Thyroid gland (tissue), 4 donors: ENCODE measurements around the gene CUL1. TPM values are rescaled to one million over a fixed set of nuclear protein-coding genes. Genes with fewer than 3 reads are reported as not detected.

Experiments used
- DNase-seq, 2 donors: peaks; one replicate each; pipeline ENCODE4 v3.0.0-alpha.2; 2019
- H3K27ac ChIP-seq, 3 donors: fragments of 200-600 bp; sonication (generic); 1 replicate in 2 of 3; 2 replicates in 1 of 3; pipeline ENCODE4 v1.5.1; 2016 to 2019; ENCODE audit warnings: mild to moderate bottlenecking in 1 of 3, moderate library complexity in 1 of 3
- H3K27me3 ChIP-seq: fragments of 200-600 bp; sonication (generic); one replicate; pipeline ENCODE4 v1.5.1; 2019
- H3K36me3 ChIP-seq, 2 donors: fragments of 200-600 bp; sonication (generic); one replicate each; pipeline ENCODE4 v1.5.1; 2016 to 2019
- H3K4me1 ChIP-seq, 2 donors: fragments of 200-600 bp; sonication (generic); one replicate each; pipeline ENCODE4 v1.5.1; 2017 to 2019
- H3K4me3 ChIP-seq, 3 donors: fragments of 200-600 bp; sonication (generic); replicated peaks in 1 of 3; 1 replicate in 2 of 3; 2 replicates in 1 of 3; pipeline ENCODE4 v1.5.1; 2016; ENCODE audit warnings: mild to moderate bottlenecking in 1 of 3
- H3K9me3 ChIP-seq: fragments of 200-600 bp; sonication (generic); one replicate; pipeline ENCODE4 v1.5.1; 2017
- POLR2A ChIP-seq, 2 donors: fragments of 450-650 bp; IDR thresholded peaks; one replicate each; pipeline ENCODE4 v1.6.1; 2017; ENCODE audit warnings: antibody characterized with exemption in 2 of 2, mild to moderate bottlenecking in 2 of 2, moderate library complexity in 1 of 2
- WGBS, 2 donors: methylation state at CpG; one replicate each; pipeline ENCODE4 v1.1.5; 2017; 5-methylcytosine and 5-hydroxymethylcytosine counted together
- intact Hi-C: fragments of 100-400 bp; cut with DNase I; formaldehyde crosslinking; loops from one replicate; pipeline ENCODE4 v1.15.1; 2023
- total RNA-seq, 4 donors: library from RNA; depleted of rRNA; stranded (reverse); fragments of >200 nt; gene quantifications; one replicate each; pipeline ENCODE4 v1.2.3, GENCODE V29; 2016
- TF ChIP-seq, protein P1 (sequence below), 6 experiments: fragments of 200-600 bp in 3 of 6; fragments of 450-650 bp in 3 of 6; sonication (generic) in 3 of 6; IDR thresholded peaks; one replicate each; pipeline ENCODE4 v1.5.1; 2016 to 2019; ENCODE audit warnings: antibody characterized with exemption in 6 of 6, mild to moderate bottlenecking in 2 of 6, inconsistent platforms in 1 of 6, moderate library complexity in 1 of 6

The CUL1 gene
- total RNA-seq, 4 donors from 2014 or later = 51.3 to 53.4 (median 52.9) TPM

DNA sequence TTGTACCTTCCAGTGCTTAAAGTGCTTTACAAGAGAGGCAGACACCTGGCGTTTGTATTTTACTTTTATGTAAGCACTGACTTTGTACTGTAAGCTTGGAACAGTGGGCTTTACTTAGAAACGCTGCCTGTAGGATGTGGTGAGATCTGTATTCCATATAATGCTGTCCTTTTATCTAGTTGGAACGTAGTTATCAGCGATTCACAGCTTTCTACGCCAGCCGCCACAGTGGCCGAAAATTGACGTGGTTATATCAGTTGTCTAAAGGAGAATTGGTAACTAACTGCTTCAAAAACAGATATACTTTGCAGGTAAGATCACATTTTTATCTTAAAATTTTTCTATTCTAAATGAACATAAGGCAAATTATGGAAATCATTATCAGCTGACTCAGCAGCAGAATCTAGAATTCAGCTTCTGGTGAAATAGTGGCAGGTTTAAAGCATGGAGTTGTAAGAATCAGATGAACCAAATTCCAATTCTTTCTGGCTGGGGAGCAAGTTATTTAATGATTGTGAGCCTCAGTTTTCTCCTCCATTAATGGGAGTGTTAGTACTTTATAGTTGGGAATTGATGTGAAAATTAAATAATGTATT is 91.5 kb downstream of the CUL1 start:
- Histone ChIP-seq H3K36me3 (peaks cover 74 to 78% of the 10 kb centered on the region in 2 donors), H3K4me3 (no peak overlapping the region), H3K27me3 (no peaks in the 10 kb centered on the region), H3K4me1 (no peaks in the 10 kb centered on the region), H3K27ac (no peak overlapping the region), H3K9me3 (no peaks in the 10 kb centered on the region)
- no peak for DNase-seq
- TF ChIP-seq, protein P1, sequence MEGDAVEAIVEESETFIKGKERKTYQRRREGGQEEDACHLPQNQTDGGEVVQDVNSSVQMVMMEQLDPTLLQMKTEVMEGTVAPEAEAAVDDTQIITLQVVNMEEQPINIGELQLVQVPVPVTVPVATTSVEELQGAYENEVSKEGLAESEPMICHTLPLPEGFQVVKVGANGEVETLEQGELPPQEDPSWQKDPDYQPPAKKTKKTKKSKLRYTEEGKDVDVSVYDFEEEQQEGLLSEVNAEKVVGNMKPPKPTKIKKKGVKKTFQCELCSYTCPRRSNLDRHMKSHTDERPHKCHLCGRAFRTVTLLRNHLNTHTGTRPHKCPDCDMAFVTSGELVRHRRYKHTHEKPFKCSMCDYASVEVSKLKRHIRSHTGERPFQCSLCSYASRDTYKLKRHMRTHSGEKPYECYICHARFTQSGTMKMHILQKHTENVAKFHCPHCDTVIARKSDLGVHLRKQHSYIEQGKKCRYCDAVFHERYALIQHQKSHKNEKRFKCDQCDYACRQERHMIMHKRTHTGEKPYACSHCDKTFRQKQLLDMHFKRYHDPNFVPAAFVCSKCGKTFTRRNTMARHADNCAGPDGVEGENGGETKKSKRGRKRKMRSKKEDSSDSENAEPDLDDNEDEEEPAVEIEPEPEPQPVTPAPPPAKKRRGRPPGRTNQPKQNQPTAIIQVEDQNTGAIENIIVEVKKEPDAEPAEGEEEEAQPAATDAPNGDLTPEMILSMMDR (IDR thresholded peaks at IDR 0.05) = no peak
- no peak for TF ChIP-seq POLR2A (IDR thresholded peaks at IDR 0.05)
- intact Hi-C loops = no loop called here
- whole genome bisulfite sequencing, 2 donors = 96 to 97% methylated on average over 8 of the region's 8 CpGs

DNA sequence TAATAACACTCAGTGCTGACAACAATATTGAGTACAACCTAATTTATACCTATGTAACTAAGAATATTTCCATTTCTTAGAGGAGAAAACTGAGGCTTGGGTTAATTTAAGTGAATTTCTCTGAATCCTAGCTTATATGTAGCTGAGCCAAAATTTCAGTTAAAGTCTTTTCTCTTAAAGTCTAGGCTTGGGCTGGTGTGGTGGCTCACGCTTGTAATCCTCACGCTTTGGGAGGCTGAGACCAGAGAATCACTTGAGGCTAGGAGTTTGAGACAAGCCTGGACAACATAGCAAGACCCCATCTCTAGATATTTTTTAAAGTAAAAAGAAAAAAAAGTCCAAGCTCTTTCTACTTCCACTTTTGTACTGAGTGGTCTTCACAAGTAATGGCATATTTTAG is 92.1 kb downstream of the CUL1 start:
- Histone ChIP-seq H3K27me3 (no peaks in the 10 kb centered on the region), H3K36me3 (peaks cover 74 to 79% of the 10 kb centered on the region in 2 donors), H3K27ac (no peak overlapping the region), H3K4me1 (no peaks in the 10 kb centered on the region), H3K4me3 (no peak overlapping the region), H3K9me3 (no peaks in the 10 kb centered on the region)
- TF ChIP-seq, protein P1 (IDR thresholded peaks at IDR 0.05) = no peak
- no peak for TF ChIP-seq POLR2A (IDR thresholded peaks at IDR 0.05)
- 95 to 100% methylated on average over 2 of the region's 2 CpGs for WGBS, 2 donors
- intact Hi-C loops = no loop called here
- no peak for DNase-seq

DNA sequence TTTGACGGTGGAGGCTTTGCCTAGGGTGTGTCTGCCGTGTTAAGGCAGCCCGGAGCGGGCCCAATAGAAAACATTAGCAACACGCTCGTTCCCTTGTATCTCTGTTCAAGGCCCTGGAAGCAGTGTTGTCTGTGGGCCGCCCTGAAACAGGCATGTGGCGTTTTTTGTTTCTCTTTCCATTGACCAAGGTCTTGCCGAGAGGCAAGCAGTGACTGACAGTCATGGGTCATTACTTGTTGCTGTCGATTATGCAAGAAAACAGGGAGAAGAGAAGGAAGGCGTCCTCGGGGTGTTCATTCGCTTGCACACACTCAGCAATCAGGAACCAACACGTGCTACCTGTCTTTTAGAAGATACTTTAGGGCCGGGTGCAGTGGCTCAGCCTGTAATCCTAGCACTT is 92.8 kb downstream of the CUL1 start:
- Histone ChIP-seq H3K4me3 (no peak overlapping the region), H3K36me3 (peaks cover 76 to 82% of the 10 kb centered on the region in 2 donors), H3K9me3 (no peaks in the 10 kb centered on the region), H3K27me3 (no peaks in the 10 kb centered on the region), H3K4me1 (no peaks in the 10 kb centered on the region), H3K27ac (no peak overlapping the region)
- 93 to 95% methylated on average over 15 of the region's 15 CpGs for WGBS, 2 donors
- no peak for TF ChIP-seq POLR2A (IDR thresholded peaks at IDR 0.05)
- TF ChIP-seq, protein P1 (IDR thresholded peaks at IDR 0.05) = no peak
- DNase-seq = no peak
- intact Hi-C loops = no loop called here

DNA sequence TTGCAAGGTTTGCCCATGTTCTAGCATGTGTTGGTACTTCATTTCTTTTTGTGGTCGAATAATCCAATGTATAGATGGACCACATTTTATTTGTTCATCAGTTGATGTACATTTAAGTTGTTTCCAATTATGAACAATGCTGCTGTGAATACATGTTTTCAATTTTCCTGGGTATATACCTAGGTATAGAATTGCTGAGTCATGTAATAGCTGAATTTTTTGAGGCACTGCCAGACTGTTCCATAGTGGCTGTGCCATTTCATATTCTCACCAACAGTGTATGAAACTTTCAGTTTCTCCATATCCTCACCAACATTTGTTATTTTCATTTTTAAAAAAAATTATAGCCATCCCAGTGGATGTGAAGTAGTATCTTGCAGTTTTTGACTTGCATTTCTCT is 94.9 kb downstream of the CUL1 start:
- WGBS, 2 donors = 98 to 100% methylated on average over 1 of the region's 1 CpG
- intact Hi-C loops = no loop called here

DNA sequence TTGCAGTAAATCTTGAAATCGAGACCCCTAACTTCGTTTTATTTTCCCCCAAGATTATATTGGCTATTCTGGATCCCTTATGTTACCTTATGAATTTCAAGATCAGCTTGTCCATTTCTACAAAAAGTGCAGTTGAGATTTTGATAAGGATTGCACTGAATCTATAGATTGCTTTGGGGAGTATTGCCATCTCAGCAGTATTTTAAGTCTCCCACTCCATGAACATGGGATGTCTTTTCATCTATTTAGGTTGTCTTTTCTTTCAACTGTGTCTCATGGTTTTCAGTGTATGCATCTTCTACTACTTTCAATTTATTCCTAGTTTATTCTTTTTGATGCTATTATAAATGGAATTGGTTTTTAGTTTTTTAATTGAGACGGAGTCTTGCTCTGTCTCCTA is 95.8 kb downstream of the CUL1 start:
- TF ChIP-seq, protein P1 (IDR thresholded peaks at IDR 0.05) = no peak
- DNase-seq = no peak
- no peaks in the 10 kb centered on the region for H3K4me1 ChIP-seq
- 96 to 99% methylated on average over 3 of the region's 3 CpGs for WGBS, 2 donors
- no peak overlapping the region for H3K4me3 ChIP-seq
- H3K36me3 ChIP-seq = peaks cover 67 to 68% of the 10 kb centered on the region in 2 donors
- H3K27ac ChIP-seq = no peak overlapping the region
- intact Hi-C loops = no loop called here
- H3K9me3 ChIP-seq = no peaks in the 10 kb centered on the region
- H3K27me3 ChIP-seq = no peaks in the 10 kb centered on the region

More for the DNA sequence above, 94.9 kb downstream of the CUL1 start:
- peaks cover 67% of the 10 kb centered on the region in 2 donors for H3K36me3 ChIP-seq
- H3K4me3 ChIP-seq = no peak overlapping the region
- TF ChIP-seq, protein P1 (IDR thresholded peaks at IDR 0.05) = no peak
- TF ChIP-seq POLR2A (IDR thresholded peaks at IDR 0.05) = no peak
- H3K9me3 ChIP-seq = no peaks in the 10 kb centered on the region
- no peak for DNase-seq
- H3K27ac ChIP-seq = no peak overlapping the region
- H3K4me1 ChIP-seq = no peaks in the 10 kb centered on the region
- no peaks in the 10 kb centered on the region for H3K27me3 ChIP-seq
